ENCODE data around the gene CGGBP1. TPM values are rescaled to one million over a fixed set of nuclear protein-coding genes. Genes with fewer than 3 reads are reported as not detected.

CGGBP1 gene
- total RNA-seq (2022) (83.4 and 96.6 TPM in 2 replicates), Bru-seq, nascent RNA (percentile 68 among the genes with signal in this experiment), BruChase-seq, experiment 1, labeled RNA remaining after a 6-hour chase (percentile 90 among the genes with signal in this experiment), BruChase-seq, experiment 2, labeled RNA remaining after a 2-hour chase (percentile 81 among the genes with signal in this experiment)
- long read RNA-seq, full-length matches to known transcripts: 290 of 335 reads
- long read RNA-seq, partial matches to known transcripts: 16 of 335 reads
- long read RNA-seq, other reads (novel, unspliced or antisense): 29 of 335 reads

- ChIA-PET POLR2A (interaction anchor here (0.6 to 4.2 kb wide), 31 partner anchors 9 to 1085 kb away, joined by 3 to 63 read pairs (median 4); partner anchors contain the start of genes C3orf38 and CHMP2B), CTCF (interaction anchor here (0.6 to 1.2 kb wide), 6 partner anchors 29 to 1235 kb away, joined by 3 to 5 read pairs (median 3); no protein-coding TSS in a partner anchor)
- peaks cover 33% of the 10 kb centered on the region for H3K36me3 Mint-ChIP-seq (ENCODE audit: insufficient read depth, unreplicated experiment)
- peaks cover 11% of the 10 kb centered on the region for H3K4me1 Mint-ChIP-seq (ENCODE audit: insufficient read depth, unreplicated experiment)
- intact Hi-C loops (cut with micrococcal nuclease): loop anchor here (1.0 to 2.0 kb wide), 2 partner anchors 55 to 90 kb away; partner anchors contain the start of gene C3orf38
- peak; percentile 99 for DNase-seq (ENCODE audit: unreplicated experiment)
- no peaks in the 10 kb centered on the region for H3K9me3 Mint-ChIP-seq (ENCODE audit: unreplicated experiment)
- TF ChIP-seq CTCF (IDR thresholded peaks at IDR 0.05; ENCODE audit: unreplicated experiment): no peak
- H3K27me3 Mint-ChIP-seq (ENCODE audit: insufficient read depth, unreplicated experiment): no peaks in the 10 kb centered on the region
- BruUV-seq (replicated peaks): no TSS peak
- H3K4me3 Mint-ChIP-seq (ENCODE audit: unreplicated experiment): peak within 1 kb of the TSS; percentile 97
- peak within 1 kb of the TSS; percentile 94 for H3K27ac Mint-ChIP-seq (ENCODE audit: low read depth, unreplicated experiment)
These were observed at the start of gene CGGBP1, which contains the start of gene ZNF654 for GRCh38 chr3:88058581-88059379. Gene CGGBP1, minus strand, starts transcription at chr3:88059005. Its CDS starts 3,029 bp downstream, at chr3:88055976. Gene ZNF654, plus strand, starts transcription at chr3:88059255. Its CDS starts 65 bp downstream, at chr3:88059320.

GRCh38 chr3:88105325-88105724 is 46.5 kb upstream of the CGGBP1 start:
- H3K4me3 Mint-ChIP-seq (ENCODE audit: unreplicated experiment): no peak overlapping the region
- no peak for TF ChIP-seq CTCF (IDR thresholded peaks at IDR 0.05; ENCODE audit: unreplicated experiment)
- peak; percentile 12 for DNase-seq (ENCODE audit: unreplicated experiment)
- ChIA-PET POLR2A (no interaction called here), CTCF (interaction anchor here (0.6 kb wide), 1 partner anchor 207 kb away, joined by 3 read pairs; no protein-coding TSS in a partner anchor)
- H3K9me3 Mint-ChIP-seq (ENCODE audit: unreplicated experiment): peaks cover 13% of the 10 kb centered on the region
- intact Hi-C loops (cut with micrococcal nuclease): no loop called here
- H3K36me3 Mint-ChIP-seq (ENCODE audit: insufficient read depth, unreplicated experiment): no peaks in the 10 kb centered on the region
- no TSS peak for BruUV-seq (replicated peaks)
- H3K27ac Mint-ChIP-seq (ENCODE audit: low read depth, unreplicated experiment): no peak overlapping the region
- H3K27me3 Mint-ChIP-seq (ENCODE audit: insufficient read depth, unreplicated experiment): no peaks in the 10 kb centered on the region
- peaks cover 15% of the 10 kb centered on the region for H3K4me1 Mint-ChIP-seq (ENCODE audit: insufficient read depth, unreplicated experiment)

GRCh38 chr3:88101142-88101541 is 42.3 kb upstream of the CGGBP1 start:
- no peaks in the 10 kb centered on the region for H3K27me3 Mint-ChIP-seq (ENCODE audit: insufficient read depth, unreplicated experiment)
- H3K4me1 Mint-ChIP-seq (ENCODE audit: insufficient read depth, unreplicated experiment): peaks cover 11% of the 10 kb centered on the region
- no peak overlapping the region for H3K27ac Mint-ChIP-seq (ENCODE audit: low read depth, unreplicated experiment)
- no peak for DNase-seq (ENCODE audit: unreplicated experiment)
- ChIA-PET CTCF (interaction anchor here (0.5 to 2.1 kb wide), 2 partner anchors 12 to 1131 kb away, joined by 4 to 9 read pairs; no protein-coding TSS in a partner anchor), POLR2A (no interaction called here)
- intact Hi-C loops (cut with micrococcal nuclease): no loop called here
- H3K4me3 Mint-ChIP-seq (ENCODE audit: unreplicated experiment): no peak overlapping the region
- BruUV-seq (replicated peaks): no TSS peak
- H3K36me3 Mint-ChIP-seq (ENCODE audit: insufficient read depth, unreplicated experiment): peaks cover 8% of the 10 kb centered on the region
- no peak for TF ChIP-seq CTCF (IDR thresholded peaks at IDR 0.05; ENCODE audit: unreplicated experiment)
- peaks cover 13% of the 10 kb centered on the region for H3K9me3 Mint-ChIP-seq (ENCODE audit: unreplicated experiment)

- Mint-ChIP-seq H3K9me3 (ENCODE audit: unreplicated experiment) (no peaks in the 10 kb centered on the region), H3K4me3 (ENCODE audit: unreplicated experiment) (no peak overlapping the region), H3K27me3 (ENCODE audit: insufficient read depth, unreplicated experiment) (no peaks in the 10 kb centered on the region), H3K27ac (ENCODE audit: low read depth, unreplicated experiment) (no peak overlapping the region), H3K36me3 (ENCODE audit: insufficient read depth, unreplicated experiment) (peaks cover 17% of the 10 kb centered on the region), H3K4me1 (ENCODE audit: insufficient read depth, unreplicated experiment) (no peaks in the 10 kb centered on the region)
- CTCF ChIA-PET: interaction anchor here (1.0 kb wide), 1 partner anchor 20 kb away, joined by 3 read pairs; no protein-coding TSS in a partner anchor
- intact Hi-C loops (cut with micrococcal nuclease): no loop called here
- TF ChIP-seq CTCF (IDR thresholded peaks at IDR 0.05; ENCODE audit: unreplicated experiment): no peak
- POLR2A ChIA-PET: interaction anchor here (0.6 kb wide), 1 partner anchor 15 kb away, joined by 3 read pairs; no protein-coding TSS in a partner anchor
- DNase-seq (ENCODE audit: unreplicated experiment): no peak
- no TSS peak for BruUV-seq (replicated peaks)
These were observed 34.5 kb upstream of the CGGBP1 start for GRCh38 chr3:88093266-88093665.
